Astrocyte (in vitro differentiated cells and primary cell): ENCODE data around the gene PHC3. TPM values are rescaled to one million over a fixed set of nuclear protein-coding genes. Genes with fewer than 3 reads are reported as not detected.

ENCODE experiments used
- DNase-seq: peaks from one replicate; pipeline ENCODE4 v3.0.0-alpha.2; 2010; ENCODE audit warnings: low read depth
- FAIRE-seq: peaks from 2 replicates; lab custom pipeline; 2011; peaks lifted over from hg19 to GRCh38; lab: Jason Lieb, UNC
- H2AFZ ChIP-seq: 2 replicates; pipeline ENCODE4 v1.6.0; 2012; ENCODE audit warnings: low read depth, low read length, inconsistent platforms
- H3K27ac ChIP-seq: 2 replicates; pipeline ENCODE4 v1.5.1; 2011; ENCODE audit warnings: low read depth, low read length, inconsistent platforms
- H3K27me3 ChIP-seq: 2 replicates; pipeline ENCODE4 v1.6.0; 2011; ENCODE audit warnings: low read length, inconsistent platforms; ENCODE audit not compliant: insufficient read depth
- H3K36me3 ChIP-seq: 2 replicates; pipeline ENCODE4 v1.5.1; 2011; ENCODE audit warnings: low read length, inconsistent platforms; ENCODE audit not compliant: insufficient read depth
- H3K4me1 ChIP-seq: 2 replicates; pipeline ENCODE4 v1.5.1; 2011; ENCODE audit warnings: low read length, inconsistent platforms; ENCODE audit not compliant: insufficient read depth
- H3K4me2 ChIP-seq: 2 replicates; pipeline ENCODE4 v1.6.0; 2012; ENCODE audit warnings: low read length, inconsistent platforms
- H3K4me3 ChIP-seq: 2 replicates; pipeline ENCODE4 v1.5.1; 2011; ENCODE audit warnings: low read depth, mild to moderate bottlenecking, low read length, inconsistent platforms; ENCODE audit not compliant: insufficient read depth
- H3K79me2 ChIP-seq: 2 replicates; pipeline ENCODE4 v1.6.0; 2012; ENCODE audit warnings: mild to moderate bottlenecking, low read length, inconsistent platforms; ENCODE audit not compliant: insufficient read depth
- H3K9ac ChIP-seq: 2 replicates; pipeline ENCODE4 v1.6.0; 2012; ENCODE audit warnings: mild to moderate bottlenecking, low read length, inconsistent platforms
- H3K9me3 ChIP-seq: 2 replicates; pipeline ENCODE4 v1.5.1; 2012; ENCODE audit warnings: low read depth, mild to moderate bottlenecking, low read length, inconsistent platforms; ENCODE audit not compliant: insufficient read depth
- H4K20me1 ChIP-seq: 2 replicates; pipeline ENCODE4 v1.6.0; 2012; ENCODE audit warnings: low read length, inconsistent platforms; ENCODE audit not compliant: insufficient read depth
- H3K27ac Mint-ChIP-seq: one replicate; pipeline ENCODE4 v1.8.0; 2021; ENCODE audit warnings: mild to moderate bottlenecking, mixed read lengths; ENCODE audit not compliant: unreplicated experiment
- H3K27me3 Mint-ChIP-seq: one replicate; pipeline ENCODE4 v1.8.0; 2021; ENCODE audit warnings: low read depth, mixed read lengths; ENCODE audit not compliant: unreplicated experiment
- H3K36me3 Mint-ChIP-seq: one replicate; pipeline ENCODE4 v1.8.0; 2021; ENCODE audit warnings: low read depth, mixed read lengths; ENCODE audit not compliant: unreplicated experiment
- H3K4me1 Mint-ChIP-seq: one replicate; pipeline ENCODE4 v1.8.0; 2021; ENCODE audit warnings: low read depth, mixed read lengths; ENCODE audit not compliant: unreplicated experiment
- H3K4me3 Mint-ChIP-seq: one replicate; pipeline ENCODE4 v1.8.0; 2021; ENCODE audit warnings: mild to moderate bottlenecking, moderate library complexity, mixed read lengths; ENCODE audit not compliant: unreplicated experiment
- H3K9me3 Mint-ChIP-seq: one replicate; pipeline ENCODE4 v1.8.0; 2021; ENCODE audit warnings: mild to moderate bottlenecking, mixed read lengths; ENCODE audit not compliant: unreplicated experiment
- CTCF ChIP-seq: IDR thresholded peaks from 2 replicates; pipeline ENCODE4 v1.5.1; 2011; ENCODE audit warnings: low read depth, mild to moderate bottlenecking, inconsistent platforms, low read length, moderate library complexity; ENCODE audit not compliant: insufficient read depth
- EZH2 ChIP-seq: IDR thresholded peaks from 2 replicates; pipeline ENCODE4 v1.6.1; 2012; ENCODE audit warnings: mild to moderate bottlenecking, low read length, inconsistent platforms; ENCODE audit not compliant: insufficient read depth
- total RNA-seq: library from RNA; stranded (reverse); gene quantifications from 2 replicates; pipeline ENCODE4 v1.2.1, GENCODE V29; 2021

The PHC3 gene
- total RNA-seq, 1 donor from 2014 or later, result 40.8 TPM

- Histone ChIP-seq H2AFZ (no peak overlapping the region), H3K36me3 (no peaks in the 10 kb centered on the region), H3K27me3 (peaks cover 3% of the 10 kb centered on the region), H3K9ac (no peak overlapping the region), H4K20me1 (no peaks in the 10 kb centered on the region), H3K79me2 (no peaks in the 10 kb centered on the region), H3K4me1 (no peaks in the 10 kb centered on the region), H3K4me3 (no peak overlapping the region), H3K9me3 (no peaks in the 10 kb centered on the region), H3K4me2 (no peak overlapping the region), H3K27ac (no peak overlapping the region)
- DNase-seq (no peak), FAIRE-seq (no peak)
- no peak for TF ChIP-seq CTCF
- TF ChIP-seq EZH2, result no peak
- no peaks in the 10 kb centered on the region for H3K36me3 Mint-ChIP-seq
- H3K9me3 Mint-ChIP-seq, result no peaks in the 10 kb centered on the region
- H3K4me3 Mint-ChIP-seq, result no peak overlapping the region
- H3K4me1 Mint-ChIP-seq, result no peaks in the 10 kb centered on the region
- H3K27ac Mint-ChIP-seq, result no peak overlapping the region
- no peaks in the 10 kb centered on the region for H3K27me3 Mint-ChIP-seq
Observed at GRCh38 chr3:170204509-170204908, 23.0 kb upstream of the PHC3 start.

- H3K27me3 Mint-ChIP-seq, result no peaks in the 10 kb centered on the region
- no peak overlapping the region for H3K27ac Mint-ChIP-seq
- TF ChIP-seq EZH2, result no peak
- TF ChIP-seq CTCF, result no peak
- H3K4me3 ChIP-seq, result no peak overlapping the region
- H3K27me3 ChIP-seq, result peaks cover 3% of the 10 kb centered on the region
- H3K79me2 ChIP-seq, result no peaks in the 10 kb centered on the region
- DNase-seq (no peak), FAIRE-seq (no peak)
- no peaks in the 10 kb centered on the region for H3K36me3 Mint-ChIP-seq
- no peaks in the 10 kb centered on the region for H3K9me3 ChIP-seq
- no peaks in the 10 kb centered on the region for H3K36me3 ChIP-seq
- H3K4me1 ChIP-seq, result no peaks in the 10 kb centered on the region
- no peak overlapping the region for H3K9ac ChIP-seq
- H3K4me1 Mint-ChIP-seq, result no peaks in the 10 kb centered on the region
- no peak overlapping the region for H3K4me2 ChIP-seq
- H3K27ac ChIP-seq, result no peak overlapping the region
- no peak overlapping the region for H2AFZ ChIP-seq
- H3K9me3 Mint-ChIP-seq, result no peaks in the 10 kb centered on the region
- no peaks in the 10 kb centered on the region for H4K20me1 ChIP-seq
- H3K4me3 Mint-ChIP-seq, result no peak overlapping the region
Observed at GRCh38 chr3:170204023-170204472, 22.5 kb upstream of the PHC3 start.

- Mint-ChIP-seq H3K36me3 (no peaks in the 10 kb centered on the region), H3K9me3 (no peaks in the 10 kb centered on the region), H3K27me3 (no peaks in the 10 kb centered on the region), H3K27ac (no peak overlapping the region), H3K4me1 (no peaks in the 10 kb centered on the region), H3K4me3 (no peak overlapping the region)
- no peaks in the 10 kb centered on the region for H3K36me3 ChIP-seq
- no peak overlapping the region for H3K4me2 ChIP-seq
- no peak for DNase-seq
- H3K4me1 ChIP-seq, result no peaks in the 10 kb centered on the region
- no peaks in the 10 kb centered on the region for H4K20me1 ChIP-seq
- FAIRE-seq, result no peak
- TF ChIP-seq EZH2, result no peak
- no peaks in the 10 kb centered on the region for H3K79me2 ChIP-seq
- no peak overlapping the region for H3K4me3 ChIP-seq
- H3K9ac ChIP-seq, result no peak overlapping the region
- H3K27ac ChIP-seq, result no peak overlapping the region
- no peaks in the 10 kb centered on the region for H3K9me3 ChIP-seq
- peaks cover 3% of the 10 kb centered on the region for H3K27me3 ChIP-seq
- H2AFZ ChIP-seq, result no peak overlapping the region
Observed at GRCh38 chr3:170203457-170203856, 21.9 kb upstream of the PHC3 start.
